Neural cell (in vitro differentiated cells): ENCODE measurements around the gene SWSAP1. TPM values are rescaled to one million over a fixed set of nuclear protein-coding genes. Genes with fewer than 3 reads are reported as not detected.

Experiments used
- H2AFZ ChIP-seq: fragments of 200-600, 300-800 bp; sonication (generic), shearing (Covaris generic); 2 replicates; pipeline ENCODE4 v1.6.0; 2014; ENCODE audit warnings: low read depth, mild to moderate bottlenecking, antibody characterized with exemption, low read length, moderate library complexity
- H3F3A ChIP-seq: fragments of 200-600 bp; shearing (Covaris generic); 2 replicates; pipeline ENCODE4 v1.6.1; 2016; ENCODE audit warnings: mild to moderate bottlenecking, moderate library complexity, mixed read lengths, antibody characterized with exemption, low read length; ENCODE audit not compliant: insufficient read depth, poor library complexity, severe bottlenecking
- H3K27ac ChIP-seq: fragments of 200-600, 300-800 bp; sonication (generic), shearing (Covaris generic); 2 replicates; pipeline ENCODE4 v1.5.1; 2014; ENCODE audit warnings: mild to moderate bottlenecking, low read length, moderate library complexity
- H3K27me3 ChIP-seq: fragments of 300-800, 200-600 bp; sonication (generic), shearing (Covaris generic); 2 replicates; pipeline ENCODE4 v1.6.0; 2014; ENCODE audit warnings: mild to moderate bottlenecking, low read depth, low read length, moderate library complexity; ENCODE audit not compliant: insufficient read depth
- H3K36me3 ChIP-seq: fragments of 300-800, 200-600 bp; sonication (generic), shearing (Covaris generic); 2 replicates; pipeline ENCODE4 v1.5.1; 2014; ENCODE audit warnings: mild to moderate bottlenecking, antibody characterized with exemption, low read length, moderate library complexity; ENCODE audit not compliant: insufficient read depth
- H3K4me2 ChIP-seq: fragments of 300-800, 200-600 bp; sonication (generic), shearing (Covaris generic); 2 replicates; pipeline ENCODE4 v1.6.0; 2014; ENCODE audit warnings: mild to moderate bottlenecking, low read length
- H3K4me3 ChIP-seq: fragments of 300-800, 200-600 bp; sonication (generic), shearing (Covaris generic); 2 replicates; pipeline ENCODE4 v1.5.1; 2014; ENCODE audit warnings: mild to moderate bottlenecking, low read length, moderate library complexity
- H3K79me2 ChIP-seq: fragments of 200-600 bp; shearing (Covaris generic); replicated peaks from 2 replicates; pipeline ENCODE4 v1.6.0; 2014; ENCODE audit warnings: mild to moderate bottlenecking, low read length, moderate library complexity; ENCODE audit not compliant: insufficient read depth
- H3K9ac ChIP-seq: fragments of 300-800, 200-600 bp; sonication (generic), shearing (Covaris generic); 2 replicates; pipeline ENCODE4 v1.6.1; 2016; ENCODE audit warnings: mild to moderate bottlenecking, low read length, mixed read lengths
- H3K9me2 ChIP-seq: fragments of 200-600 bp; shearing (Covaris generic); 2 replicates; pipeline ENCODE4 v1.6.1; 2016; ENCODE audit warnings: mild to moderate bottlenecking, low read length, mixed read lengths; ENCODE audit not compliant: insufficient read depth
- H3K9me3 ChIP-seq: fragments of 200-600, 300-800 bp; sonication (generic), shearing (Covaris generic); 2 replicates; pipeline ENCODE4 v1.6.1; 2016; ENCODE audit warnings: mild to moderate bottlenecking, mixed run types, low read length, moderate library complexity, mixed read lengths
- H4K20me1 ChIP-seq: fragments of 200-600 bp; shearing (Covaris generic); 2 replicates; pipeline ENCODE4 v1.6.1; 2016; ENCODE audit warnings: mild to moderate bottlenecking, mixed run types; ENCODE audit not compliant: insufficient read depth
- EP300 ChIP-seq: fragments of 450-650 bp; conservative IDR thresholded peaks from 2 replicates; pipeline ENCODE4 v1.6.1; 2014; ENCODE audit warnings: antibody characterized with exemption, mild to moderate bottlenecking, moderate library complexity; ENCODE audit not compliant: poor library complexity, severe bottlenecking
- EZH2 ChIP-seq: fragments of 200-600, 300-800 bp; shearing (Covaris generic), sonication (generic); IDR thresholded peaks from 2 replicates; pipeline ENCODE4 v1.6.1; 2014; ENCODE audit warnings: antibody characterized with exemption, low read length, borderline replicate concordance, mild to moderate bottlenecking; ENCODE audit not compliant: insufficient read depth, poor library complexity, severe bottlenecking
- MXI1 ChIP-seq: fragments of 450-650 bp; conservative IDR thresholded peaks from 2 replicates; pipeline ENCODE4 v1.6.1; 2014; ENCODE audit warnings: antibody characterized with exemption, mild to moderate bottlenecking; ENCODE audit not compliant: poor library complexity, severe bottlenecking
- POLR2AphosphoS5 ChIP-seq: IDR thresholded peaks from 2 replicates; pipeline ENCODE4 v1.6.1; 2012
- RAD21 ChIP-seq: fragments of 450-650 bp; conservative IDR thresholded peaks from 2 replicates; pipeline ENCODE4 v1.6.1; 2014; ENCODE audit warnings: antibody characterized with exemption, mild to moderate bottlenecking, moderate library complexity
- SMC3 ChIP-seq: fragments of 450-650 bp; conservative IDR thresholded peaks from 2 replicates; pipeline ENCODE4 v1.6.1; 2014; ENCODE audit warnings: antibody characterized with exemption, mild to moderate bottlenecking, moderate library complexity; ENCODE audit not compliant: poor library complexity
- TAF1 ChIP-seq: IDR thresholded peaks from 2 replicates; pipeline ENCODE4 v1.6.1; 2012; ENCODE audit warnings: low read depth
- polyA plus RNA-seq: library from polyadenylated mRNA; depleted of rRNA; stranded (reverse); fragments of >200 nt; gene quantifications from 2 replicates; pipeline ENCODE4 v1.2.3, GENCODE V29; 2014
- TF ChIP-seq, protein P1 (sequence below): fragments of 450-650 bp; IDR thresholded peaks from 2 replicates; pipeline ENCODE4 v1.5.1; 2014; ENCODE audit warnings: antibody characterized with exemption, mild to moderate bottlenecking, moderate library complexity; ENCODE audit not compliant: poor library complexity, severe bottlenecking
- TF ChIP-seq, protein P2 (sequence below): IDR thresholded peaks from 2 replicates; pipeline ENCODE4 v1.6.1; 2012; ENCODE audit warnings: borderline replicate concordance

Gene SWSAP1
- polyA plus RNA-seq, 1 donor from 2014 or later = 2.4 TPM

DNA sequence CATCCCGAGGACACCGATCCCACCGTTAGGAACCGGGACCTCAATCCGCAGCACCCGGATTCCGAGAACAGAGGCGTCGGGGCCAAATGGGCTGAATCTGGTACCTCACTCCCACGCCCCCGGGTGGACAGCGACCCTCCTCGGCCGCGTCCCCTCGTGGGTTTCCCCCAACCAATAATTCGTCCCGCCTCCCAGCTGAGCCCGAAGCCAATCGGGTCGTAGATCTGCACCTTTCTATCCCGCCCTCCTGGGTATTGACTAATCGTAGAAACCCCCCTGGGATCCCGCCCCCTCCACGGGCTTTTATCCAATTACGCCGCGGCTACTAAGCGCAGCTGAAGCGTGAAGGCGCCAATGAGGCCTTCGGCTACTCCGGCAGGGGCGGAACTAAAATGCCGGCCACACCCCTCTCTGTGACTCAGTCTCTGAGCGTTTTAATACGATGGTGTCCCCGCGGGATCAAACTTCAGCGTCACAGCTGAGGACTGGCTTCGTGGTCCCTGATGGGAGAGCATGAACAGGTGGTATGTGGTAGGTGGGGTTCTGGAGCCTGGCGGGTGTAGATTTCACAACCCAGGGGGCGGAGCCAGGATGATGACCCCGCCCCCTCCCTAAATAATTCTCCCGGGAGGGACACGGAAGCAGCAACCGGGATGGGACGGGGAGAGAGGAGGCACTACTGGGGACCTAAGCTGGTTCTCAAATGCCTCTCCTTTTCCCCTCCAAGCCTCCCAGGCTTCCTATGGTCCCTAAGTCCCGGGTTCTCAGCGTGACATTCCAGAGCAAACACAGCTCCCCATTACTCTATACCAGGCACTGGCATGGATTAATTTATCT, 28.1 kb upstream of the SWSAP1 start, which contains the start of the genes CCDC159 and TMEM205:
Gene CCDC159 (plus strand): TSS at position 416 of the 837 bp plus-strand sequence. CDS start 88 bp downstream, at position 504.
Gene TMEM205 (minus strand): TSS at position 165 of the 837 bp plus-strand sequence. CDS start 649 bp downstream, outside the sequence.
- Histone ChIP-seq H3F3A (no peaks in the 10 kb centered on the region), H3K36me3 (no peaks in the 10 kb centered on the region), H3K79me2 (no peaks in the 10 kb centered on the region), H2AFZ (peak within 1 kb of the TSS; percentile 60), H4K20me1 (no peaks in the 10 kb centered on the region), H3K9ac (peak within 1 kb of the TSS; percentile 83), H3K27me3 (no peaks in the 10 kb centered on the region), H3K4me2 (peak within 1 kb of the TSS; percentile 52), H3K9me2 (no peaks in the 10 kb centered on the region), H3K9me3 (no peaks in the 10 kb centered on the region), H3K4me3 (peak within 1 kb of the TSS; percentile 78), H3K27ac (peak within 1 kb of the TSS; percentile 60)
- TF ChIP-seq EZH2 (no peak), TAF1 (no peak), SMC3 (peak; percentile 11), POLR2AphosphoS5 (peak; percentile 76), MXI1 (peak; percentile 45), RAD21 (peak; percentile 21), EP300 (peak; percentile 28)
- TF ChIP-seq, protein P1, sequence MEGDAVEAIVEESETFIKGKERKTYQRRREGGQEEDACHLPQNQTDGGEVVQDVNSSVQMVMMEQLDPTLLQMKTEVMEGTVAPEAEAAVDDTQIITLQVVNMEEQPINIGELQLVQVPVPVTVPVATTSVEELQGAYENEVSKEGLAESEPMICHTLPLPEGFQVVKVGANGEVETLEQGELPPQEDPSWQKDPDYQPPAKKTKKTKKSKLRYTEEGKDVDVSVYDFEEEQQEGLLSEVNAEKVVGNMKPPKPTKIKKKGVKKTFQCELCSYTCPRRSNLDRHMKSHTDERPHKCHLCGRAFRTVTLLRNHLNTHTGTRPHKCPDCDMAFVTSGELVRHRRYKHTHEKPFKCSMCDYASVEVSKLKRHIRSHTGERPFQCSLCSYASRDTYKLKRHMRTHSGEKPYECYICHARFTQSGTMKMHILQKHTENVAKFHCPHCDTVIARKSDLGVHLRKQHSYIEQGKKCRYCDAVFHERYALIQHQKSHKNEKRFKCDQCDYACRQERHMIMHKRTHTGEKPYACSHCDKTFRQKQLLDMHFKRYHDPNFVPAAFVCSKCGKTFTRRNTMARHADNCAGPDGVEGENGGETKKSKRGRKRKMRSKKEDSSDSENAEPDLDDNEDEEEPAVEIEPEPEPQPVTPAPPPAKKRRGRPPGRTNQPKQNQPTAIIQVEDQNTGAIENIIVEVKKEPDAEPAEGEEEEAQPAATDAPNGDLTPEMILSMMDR = peak; percentile 61
- TF ChIP-seq, protein P2, sequence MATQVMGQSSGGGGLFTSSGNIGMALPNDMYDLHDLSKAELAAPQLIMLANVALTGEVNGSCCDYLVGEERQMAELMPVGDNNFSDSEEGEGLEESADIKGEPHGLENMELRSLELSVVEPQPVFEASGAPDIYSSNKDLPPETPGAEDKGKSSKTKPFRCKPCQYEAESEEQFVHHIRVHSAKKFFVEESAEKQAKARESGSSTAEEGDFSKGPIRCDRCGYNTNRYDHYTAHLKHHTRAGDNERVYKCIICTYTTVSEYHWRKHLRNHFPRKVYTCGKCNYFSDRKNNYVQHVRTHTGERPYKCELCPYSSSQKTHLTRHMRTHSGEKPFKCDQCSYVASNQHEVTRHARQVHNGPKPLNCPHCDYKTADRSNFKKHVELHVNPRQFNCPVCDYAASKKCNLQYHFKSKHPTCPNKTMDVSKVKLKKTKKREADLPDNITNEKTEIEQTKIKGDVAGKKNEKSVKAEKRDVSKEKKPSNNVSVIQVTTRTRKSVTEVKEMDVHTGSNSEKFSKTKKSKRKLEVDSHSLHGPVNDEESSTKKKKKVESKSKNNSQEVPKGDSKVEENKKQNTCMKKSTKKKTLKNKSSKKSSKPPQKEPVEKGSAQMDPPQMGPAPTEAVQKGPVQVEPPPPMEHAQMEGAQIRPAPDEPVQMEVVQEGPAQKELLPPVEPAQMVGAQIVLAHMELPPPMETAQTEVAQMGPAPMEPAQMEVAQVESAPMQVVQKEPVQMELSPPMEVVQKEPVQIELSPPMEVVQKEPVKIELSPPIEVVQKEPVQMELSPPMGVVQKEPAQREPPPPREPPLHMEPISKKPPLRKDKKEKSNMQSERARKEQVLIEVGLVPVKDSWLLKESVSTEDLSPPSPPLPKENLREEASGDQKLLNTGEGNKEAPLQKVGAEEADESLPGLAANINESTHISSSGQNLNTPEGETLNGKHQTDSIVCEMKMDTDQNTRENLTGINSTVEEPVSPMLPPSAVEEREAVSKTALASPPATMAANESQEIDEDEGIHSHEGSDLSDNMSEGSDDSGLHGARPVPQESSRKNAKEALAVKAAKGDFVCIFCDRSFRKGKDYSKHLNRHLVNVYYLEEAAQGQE = no peak

DNA sequence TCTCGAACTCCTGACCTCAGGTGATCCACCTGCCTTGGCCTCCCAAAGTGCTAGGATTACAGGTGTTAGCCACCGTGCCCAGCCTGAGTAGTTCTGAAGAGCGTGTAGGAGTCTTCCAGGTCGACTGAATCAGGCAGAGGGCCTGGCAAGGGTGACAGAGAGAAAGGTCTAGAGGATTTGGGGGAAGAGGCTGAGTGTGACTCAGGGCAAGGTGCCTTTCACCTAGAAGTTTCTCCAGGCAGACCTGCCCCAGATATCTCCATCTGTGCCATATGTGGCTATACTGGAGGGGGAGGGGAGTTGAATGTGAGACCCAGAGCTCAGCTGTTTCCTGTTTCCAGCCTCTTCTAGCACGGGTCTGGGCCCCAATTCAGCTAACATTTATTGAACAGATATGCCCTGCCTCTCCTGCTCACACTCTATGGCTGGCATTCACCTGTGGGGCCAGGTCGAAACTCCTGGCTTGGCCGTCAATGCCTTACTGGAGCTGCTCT, 26.9 kb upstream of the SWSAP1 start:
- no peaks in the 10 kb centered on the region for H3K9me3 ChIP-seq
- H3K9ac ChIP-seq = no peak overlapping the region
- no peak overlapping the region for H3K4me2 ChIP-seq
- H3F3A ChIP-seq = no peaks in the 10 kb centered on the region
- H3K9me2 ChIP-seq = no peaks in the 10 kb centered on the region
- no peak overlapping the region for H3K27ac ChIP-seq
- H4K20me1 ChIP-seq = no peaks in the 10 kb centered on the region
- no peaks in the 10 kb centered on the region for H3K79me2 ChIP-seq
- H2AFZ ChIP-seq = no peak overlapping the region
- TF ChIP-seq EZH2 = no peak
- no peak for TF ChIP-seq MXI1
- TF ChIP-seq EP300 = no peak
- TF ChIP-seq SMC3 = no peak
- TF ChIP-seq RAD21 = no peak
- TF ChIP-seq POLR2AphosphoS5 = no peak
- TF ChIP-seq, protein P1 = no peak
- TF ChIP-seq, protein P2 = no peak
- TF ChIP-seq TAF1 = no peak
- H3K27me3 ChIP-seq = no peaks in the 10 kb centered on the region
- no peak overlapping the region for H3K4me3 ChIP-seq
- H3K36me3 ChIP-seq = no peaks in the 10 kb centered on the region
